ENCODE results near the gene PSMF1. TPM values are rescaled to one million over a fixed set of nuclear protein-coding genes. Genes with fewer than 3 reads are reported as not detected.

Gene PSMF1
- total and polyA plus RNA-seq, 9 of the 15 experiments (the other 6 are each of a cell fraction or from before 2014, with no cell fraction given): 8.5 to 192 (median 33.2) TPM

DNA sequence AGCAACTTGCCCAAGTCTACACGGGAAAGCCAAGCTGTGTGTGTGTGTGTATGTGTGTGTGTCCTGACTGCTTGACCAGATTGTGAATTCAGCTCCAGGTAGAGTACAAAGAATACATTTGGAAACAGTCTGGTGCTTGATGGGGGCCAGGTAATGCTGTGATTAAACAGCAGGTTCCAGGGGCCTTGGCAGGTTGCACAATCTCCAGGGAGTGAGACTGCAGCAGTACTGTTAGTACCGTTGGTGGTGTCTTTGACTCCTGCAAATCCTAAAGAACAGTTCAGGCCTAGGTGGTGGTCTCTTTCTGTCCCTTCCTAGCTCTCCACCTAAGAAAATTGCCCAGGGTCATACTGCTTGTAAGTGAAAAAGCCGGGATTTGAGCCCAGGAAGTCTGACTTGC is 11.2 kb upstream of the PSMF1 start:
- TF ChIP-seq CXXC5 (CRISPR knock-in tag; IDR thresholded peaks at IDR 0.05): no peak
- no peak for TF ChIP-seq NR2C2 (CRISPR knock-in tag; IDR thresholded peaks at IDR 0.05)
- no peak for TF ChIP-seq NR2C2 (tag; IDR thresholded peaks at IDR 0.05)
- TF ChIP-seq TCFL5 (CRISPR knock-in tag; conservative IDR thresholded peaks at IDR 0.05): no peak
- TF ChIP-seq PKNOX1 (IDR thresholded peaks at IDR 0.05): no peak
- TF ChIP-seq SRSF9 (IDR thresholded peaks at IDR 0.05; ENCODE audit: borderline replicate concordance, low read depth, low read length): no peak
- no peak for TF ChIP-seq ZFP91 (CRISPR knock-in tag; IDR thresholded peaks at IDR 0.05)

More for the DNA sequence above, 11.2 kb upstream of the PSMF1 start:
- no peaks in the 10 kb centered on the region for H3K36me3 ChIP-seq (ENCODE audit: control insufficient read depth, insufficient read depth, low read length)
- CTCF ChIA-PET (ENCODE audit: low intra/inter-chr PET ratio): interaction anchor here (2.3 kb wide), 1 partner anchor 291 kb away, joined by 18 read pairs; no protein-coding TSS in a partner anchor
- no peak overlapping the region for H2AFZ ChIP-seq (ENCODE audit: low read depth, low read length)
- no peaks in the 10 kb centered on the region for H3K79me2 ChIP-seq (ENCODE audit: control insufficient read depth, insufficient read depth, low read length)
- no TSS peak for BruUV-seq (replicated peaks)
- 25% methylated on average over 3 of the region's 3 CpGs for WGBS (ENCODE audit: insufficient coverage, low coverage, missing lambda C conversion rate)
- FAIRE-seq (no peak), DNase-seq (ENCODE audit: extremely low read depth in 1 of 4, low spot score in 3 of 4) (no peak), ATAC-seq (no peak)
- in situ Hi-C loops (cut with MboI) (no loop called here), intact Hi-C loops (cut with micrococcal nuclease) (no loop called here)
- no peak overlapping the region for H3K9ac ChIP-seq (ENCODE audit: insufficient read depth in 1 of 2, low read depth in 2 of 2, low read length in 2 of 2)
- H3K27me3 ChIP-seq (ENCODE audit: control insufficient read depth in 2 of 2, insufficient read depth in 2 of 2, low read length in 2 of 2): no peaks in the 10 kb centered on the region
- no peaks in the 10 kb centered on the region for H3K9me3 ChIP-seq (replicated peaks; ENCODE audit: control insufficient read depth, insufficient read depth, low read depth, low read length)
- H3K4me3 ChIP-seq: no peak overlapping the region
- no peaks in the 10 kb centered on the region; a peak in 1 of 5 replicates for H3K4me1 ChIP-seq (replicated peaks in 1 of 2; ENCODE audit: control insufficient read depth in 2 of 2, insufficient read depth in 2 of 2, low read length in 2 of 2)
- no peaks in the 10 kb centered on the region for H3K9me1 ChIP-seq (ENCODE audit: control insufficient read depth, insufficient read depth, low read length)
- POLR2A ChIA-PET: interaction anchor here (0.6 kb wide), 1 partner anchor 129 kb away, joined by 3 read pairs; no protein-coding TSS in a partner anchor
- H3K27ac ChIP-seq (ENCODE audit: extremely low read depth, low read depth, low read length): no peak overlapping the region
- H4K20me1 ChIP-seq (replicated peaks; ENCODE audit: control insufficient read depth, insufficient read depth, low read length): no peaks in the 10 kb centered on the region
- no peak overlapping the region for H3K4me2 ChIP-seq (ENCODE audit: insufficient read depth, low read length)
